ENCODE data around the gene MRPL14. TPM values are rescaled to one million over a fixed set of nuclear protein-coding genes. Genes with fewer than 3 reads are reported as not detected.

The MRPL14 gene
- total and polyA plus RNA-seq, 9 of the 15 experiments (the other 6 are each of a cell fraction or from before 2014, with no cell fraction given): 126 to 424 (median 165) TPM

DNA sequence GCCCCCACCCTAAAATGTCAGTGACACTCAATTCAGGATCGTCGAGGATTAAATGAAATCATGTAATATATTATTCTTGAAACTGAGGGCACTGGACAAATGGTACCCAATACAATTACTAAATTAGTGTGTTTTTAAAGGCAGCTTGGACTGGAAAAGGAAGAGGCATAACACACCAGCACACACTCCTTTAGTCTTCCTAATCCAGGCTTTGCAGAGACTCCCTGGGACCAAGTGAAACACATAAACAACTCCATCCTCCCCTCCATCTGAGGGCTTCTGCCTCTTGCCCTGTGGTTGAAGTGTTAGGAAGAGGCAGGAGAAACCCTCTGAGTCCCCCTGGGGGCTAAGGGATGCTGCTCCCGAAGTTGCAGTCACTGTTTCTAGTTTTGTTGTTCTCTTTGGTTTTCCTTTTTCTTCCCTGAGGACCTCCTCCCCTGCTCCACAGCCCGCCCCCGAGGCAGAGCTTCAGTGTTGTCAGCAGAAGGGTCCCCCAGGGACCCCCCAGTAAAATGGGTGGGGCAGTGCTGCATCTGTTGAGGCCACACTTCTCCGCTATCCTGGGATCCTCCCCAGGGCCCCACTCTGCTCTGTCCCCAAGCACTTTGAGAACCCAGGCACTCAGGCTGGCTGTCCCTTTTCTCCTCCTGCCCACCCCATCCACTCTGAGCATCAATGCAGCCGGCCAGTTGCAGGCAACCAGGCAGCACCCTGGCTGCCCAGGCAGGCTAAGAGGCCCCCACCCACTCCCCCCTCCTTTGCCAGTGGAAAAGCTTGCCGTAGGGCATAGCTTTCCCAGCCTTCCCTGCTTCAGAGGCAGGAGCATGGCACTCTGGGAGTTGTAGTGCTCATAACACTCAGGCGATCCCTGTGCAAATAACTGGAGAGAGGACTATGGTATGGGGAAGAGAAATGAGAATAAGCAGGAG is 6.0 kb upstream of the MRPL14 start (continued):
- TF ChIP-seq, protein P1, sequence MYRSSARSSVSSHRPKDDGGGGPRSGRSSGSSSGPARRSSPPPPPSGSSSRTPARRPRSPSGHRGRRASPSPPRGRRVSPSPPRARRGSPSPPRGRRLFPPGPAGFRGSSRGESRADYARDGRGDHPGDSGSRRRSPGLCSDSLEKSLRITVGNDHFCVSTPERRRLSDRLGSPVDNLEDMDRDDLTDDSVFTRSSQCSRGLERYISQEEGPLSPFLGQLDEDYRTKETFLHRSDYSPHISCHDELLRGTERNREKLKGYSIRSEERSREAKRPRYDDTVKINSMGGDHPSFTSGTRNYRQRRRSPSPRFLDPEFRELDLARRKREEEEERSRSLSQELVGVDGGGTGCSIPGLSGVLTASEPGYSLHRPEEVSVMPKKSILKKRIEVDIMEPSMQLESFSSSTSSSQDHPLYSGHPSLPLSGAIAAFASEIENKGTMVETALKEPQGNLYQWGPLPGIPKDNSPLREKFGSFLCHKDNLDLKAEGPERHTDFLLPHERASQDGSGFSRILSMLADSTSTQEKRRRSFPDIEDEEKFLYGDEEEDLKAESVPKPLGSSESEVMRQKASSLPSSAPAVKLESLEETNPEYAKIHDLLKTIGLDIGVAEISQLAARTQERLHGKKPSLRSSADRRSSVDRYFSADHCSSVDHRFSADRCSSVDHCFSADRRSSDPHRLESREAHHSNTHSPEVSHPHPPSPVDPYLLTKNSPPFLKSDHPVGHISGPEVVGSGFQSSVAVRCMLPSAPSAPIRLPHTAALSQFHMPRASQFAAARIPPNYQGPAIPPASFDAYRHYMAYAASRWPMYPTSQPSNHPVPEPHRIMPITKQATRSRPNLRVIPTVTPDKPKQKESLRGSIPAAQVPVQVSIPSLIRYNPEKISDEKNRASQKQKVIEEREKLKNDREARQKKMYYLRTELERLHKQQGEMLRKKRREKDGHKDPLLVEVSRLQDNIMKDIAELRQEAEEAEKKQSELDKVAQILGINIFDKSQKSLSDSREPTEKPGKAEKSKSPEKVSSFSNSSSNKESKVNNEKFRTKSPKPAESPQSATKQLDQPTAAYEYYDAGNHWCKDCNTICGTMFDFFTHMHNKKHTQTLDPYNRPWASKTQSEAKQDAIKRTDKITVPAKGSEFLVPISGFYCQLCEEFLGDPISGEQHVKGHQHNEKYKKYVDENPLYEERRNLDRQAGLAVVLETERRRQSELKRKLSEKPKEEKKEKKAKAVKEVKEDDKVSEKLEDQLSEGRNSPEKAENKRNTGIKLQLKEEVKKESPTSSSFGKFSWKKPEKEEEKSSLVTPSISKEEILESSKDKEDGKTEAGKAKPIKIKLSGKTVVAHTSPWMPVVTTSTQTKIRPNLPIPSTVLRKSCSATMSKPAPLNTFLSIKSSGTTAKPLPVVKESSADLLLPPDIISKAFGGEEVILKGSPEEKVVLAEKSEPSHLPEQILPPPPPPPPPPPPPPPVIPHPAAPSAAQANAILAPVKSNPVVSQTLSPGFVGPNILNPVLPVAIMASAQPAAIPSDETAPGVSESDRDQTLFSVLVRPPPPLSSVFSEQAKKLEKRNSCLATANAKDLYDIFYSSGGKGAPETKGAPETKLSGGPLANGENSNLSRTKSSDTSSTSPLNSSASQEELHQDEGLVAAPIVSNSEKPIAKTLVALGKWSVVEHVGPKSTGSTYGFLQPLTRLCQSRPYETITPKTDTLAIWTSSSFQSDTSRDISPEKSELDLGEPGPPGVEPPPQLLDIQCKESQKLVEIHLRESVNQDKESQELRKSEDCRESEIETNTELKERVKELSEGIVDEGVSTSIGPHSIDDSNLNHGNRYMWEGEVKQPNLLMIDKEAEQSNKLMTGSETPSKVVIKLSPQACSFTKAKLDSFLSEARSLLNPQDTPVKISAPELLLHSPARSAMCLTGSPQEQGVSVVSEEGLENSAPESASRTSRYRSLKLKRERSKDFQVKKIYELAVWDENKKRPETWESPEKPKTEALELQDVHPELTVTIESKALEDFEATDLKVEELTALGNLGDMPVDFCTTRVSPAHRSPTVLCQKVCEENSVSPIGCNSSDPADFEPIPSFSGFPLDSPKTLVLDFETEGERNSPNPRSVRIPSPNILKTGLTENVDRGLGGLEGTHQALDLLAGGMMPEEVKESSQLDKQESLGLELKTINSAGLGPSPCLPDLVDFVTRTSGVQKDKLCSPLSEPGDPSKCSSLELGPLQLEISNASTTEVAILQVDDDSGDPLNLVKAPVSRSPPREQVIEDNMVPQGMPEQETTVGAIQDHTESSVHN (IDR thresholded peaks at IDR 0.05; ENCODE audit: borderline replicate concordance in 1 of 2, low read depth in 1 of 2): no peak
- TF ChIP-seq, protein P2, sequence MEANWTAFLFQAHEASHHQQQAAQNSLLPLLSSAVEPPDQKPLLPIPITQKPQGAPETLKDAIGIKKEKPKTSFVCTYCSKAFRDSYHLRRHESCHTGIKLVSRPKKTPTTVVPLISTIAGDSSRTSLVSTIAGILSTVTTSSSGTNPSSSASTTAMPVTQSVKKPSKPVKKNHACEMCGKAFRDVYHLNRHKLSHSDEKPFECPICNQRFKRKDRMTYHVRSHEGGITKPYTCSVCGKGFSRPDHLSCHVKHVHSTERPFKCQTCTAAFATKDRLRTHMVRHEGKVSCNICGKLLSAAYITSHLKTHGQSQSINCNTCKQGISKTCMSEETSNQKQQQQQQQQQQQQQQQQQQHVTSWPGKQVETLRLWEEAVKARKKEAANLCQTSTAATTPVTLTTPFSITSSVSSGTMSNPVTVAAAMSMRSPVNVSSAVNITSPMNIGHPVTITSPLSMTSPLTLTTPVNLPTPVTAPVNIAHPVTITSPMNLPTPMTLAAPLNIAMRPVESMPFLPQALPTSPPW (CRISPR knock-in tag; IDR thresholded peaks at IDR 0.05): peak; percentile 72; the same call in 1 of the 2 replicates
- TF ChIP-seq ZBTB34 (CRISPR knock-in tag; IDR thresholded peaks at IDR 0.05) (no peak), PPARD (CRISPR knock-in tag; IDR thresholded peaks at IDR 0.05) (no peak), ZBTB26 (CRISPR knock-in tag; IDR thresholded peaks at IDR 0.05) (peak; percentile 57; the same call in 1 of the 2 replicates), POLR3G (IDR thresholded peaks at IDR 0.05; ENCODE audit: extremely low read depth, insufficient read length, insufficient replicate concordance) (no peak), AFF1 (IDR thresholded peaks at IDR 0.05; ENCODE audit: low read depth in 1 of 2, partially characterized antibody in 2 of 2) (peak in 1 of 2 experiments; percentile 96)

Data from K562 (cell line).